HG02840 (cell line): Measurements from ENCODE around the gene CTAG1A.
"Not testable (repeated sequence)": the region's sequence is repeated elsewhere in the genome, so short reads cannot be mapped to it uniquely, and the experiment has no call there.

ENCODE experiments used
- ATAC-seq: cut with Tn5 transposase; IDR thresholded peaks from one replicate; pipeline ENCODE4 v1.9.1; 2021; ENCODE audit warnings: mild to moderate bottlenecking, moderate library complexity, moderate number of reproducible peaks; ENCODE audit not compliant: unreplicated experiment, low FRiP score

Gene CTAG1A

GRCh38 chrX:154570361-154570760, 14.6 kb upstream of the CTAG1A start:
- ATAC-seq: not testable (repeated sequence)

GRCh38 chrX:154573061-154573460, 11.9 kb upstream of the CTAG1A start:
- ATAC-seq: not testable (repeated sequence)

- not testable (repeated sequence) for ATAC-seq
Measured at GRCh38 chrX:154575076-154575475, 9.9 kb upstream of the CTAG1A start.

- ATAC-seq: not testable (repeated sequence)
Measured at GRCh38 chrX:154582994-154583393, 1.9 kb upstream of the CTAG1A start.

GRCh38 chrX:154590415-154590814, 5.5 kb downstream of the CTAG1A start:
- not testable (repeated sequence) for ATAC-seq

GRCh38 chrX:154592505-154592904, 7.6 kb downstream of the CTAG1A start:
- ATAC-seq: no peak

- no peak for ATAC-seq
Measured at GRCh38 chrX:154593201-154593600, 8.3 kb downstream of the CTAG1A start.

- ATAC-seq: no peak
Measured at GRCh38 chrX:154594491-154594890, 9.6 kb downstream of the CTAG1A start.

GRCh38 chrX:154595559-154596249, 10.8 kb downstream of the CTAG1A start:
- no peak for ATAC-seq

GRCh38 chrX:154596290-154596929, 11.5 kb downstream of the CTAG1A start:
- no peak for ATAC-seq

- ATAC-seq: no peak
Measured at GRCh38 chrX:154597221-154597620, 12.3 kb downstream of the CTAG1A start.

GRCh38 chrX:154598656-154599055, 13.7 kb downstream of the CTAG1A start:
- ATAC-seq: no peak

- no peak for ATAC-seq
Measured at GRCh38 chrX:154599531-154599930, 14.6 kb downstream of the CTAG1A start.

- no peak for ATAC-seq
Measured at GRCh38 chrX:154600759-154601374, 15.9 kb downstream of the CTAG1A start.

GRCh38 chrX:154602226-154602625, 17.3 kb downstream of the CTAG1A start:
- ATAC-seq: no peak

GRCh38 chrX:154602766-154603437, 18.0 kb downstream of the CTAG1A start:
- ATAC-seq: no peak

GRCh38 chrX:154603438-154604430, 18.8 kb downstream of the CTAG1A start:
- ATAC-seq: no peak

GRCh38 chrX:154605566-154605965, 20.6 kb downstream of the CTAG1A start:
- no peak for ATAC-seq

GRCh38 chrX:154607370-154607769, 22.4 kb downstream of the CTAG1A start:
- ATAC-seq: no peak

- ATAC-seq: not testable (repeated sequence)
Measured at GRCh38 chrX:154607976-154608375, 23.0 kb downstream of the CTAG1A start.
